IPS DF 6.9 (cell line): ENCODE measurements around the gene ITGAD.

Experiments used
- DNase-seq: peaks from one replicate; pipeline ENCODE4 v3.0.0-alpha.2; 2013; ENCODE audit warnings: low read depth, low spot score
- H3K27ac ChIP-seq: one replicate; pipeline ENCODE4 v1.5.1; 2013; ENCODE audit warnings: low read length, control low read depth
- H3K27me3 ChIP-seq: 2 replicates; pipeline ENCODE4 v1.6.1; 2013; ENCODE audit warnings: mild to moderate bottlenecking, low read length; ENCODE audit not compliant: control insufficient read depth, insufficient read depth
- H3K36me3 ChIP-seq: 2 replicates; pipeline ENCODE4 v1.6.1; 2013; ENCODE audit warnings: low read length; ENCODE audit not compliant: control insufficient read depth, insufficient read depth
- H3K4me1 ChIP-seq: 2 replicates; pipeline ENCODE4 v1.6.1; 2013; ENCODE audit warnings: low read length; ENCODE audit not compliant: control insufficient read depth, insufficient read depth
- H3K4me3 ChIP-seq: 2 replicates; pipeline ENCODE4 v1.5.1; 2013; ENCODE audit warnings: mild to moderate bottlenecking, low read length
- H3K9me3 ChIP-seq: 2 replicates; pipeline ENCODE4 v1.6.1; 2013; ENCODE audit warnings: low read length, inconsistent platforms; ENCODE audit not compliant: control insufficient read depth, insufficient read depth
- WGBS: extraction: QIAGEN DNeasy Blood & Tissue Kit; methylation state at CpG from one replicate; pipeline ENCODE4 v1.1.7; 2013; ENCODE audit warnings: mixed read lengths, missing lambda C conversion rate; ENCODE audit not compliant: insufficient read length, insufficient coverage; 5-methylcytosine and 5-hydroxymethylcytosine counted together

Gene ITGAD

DNA sequence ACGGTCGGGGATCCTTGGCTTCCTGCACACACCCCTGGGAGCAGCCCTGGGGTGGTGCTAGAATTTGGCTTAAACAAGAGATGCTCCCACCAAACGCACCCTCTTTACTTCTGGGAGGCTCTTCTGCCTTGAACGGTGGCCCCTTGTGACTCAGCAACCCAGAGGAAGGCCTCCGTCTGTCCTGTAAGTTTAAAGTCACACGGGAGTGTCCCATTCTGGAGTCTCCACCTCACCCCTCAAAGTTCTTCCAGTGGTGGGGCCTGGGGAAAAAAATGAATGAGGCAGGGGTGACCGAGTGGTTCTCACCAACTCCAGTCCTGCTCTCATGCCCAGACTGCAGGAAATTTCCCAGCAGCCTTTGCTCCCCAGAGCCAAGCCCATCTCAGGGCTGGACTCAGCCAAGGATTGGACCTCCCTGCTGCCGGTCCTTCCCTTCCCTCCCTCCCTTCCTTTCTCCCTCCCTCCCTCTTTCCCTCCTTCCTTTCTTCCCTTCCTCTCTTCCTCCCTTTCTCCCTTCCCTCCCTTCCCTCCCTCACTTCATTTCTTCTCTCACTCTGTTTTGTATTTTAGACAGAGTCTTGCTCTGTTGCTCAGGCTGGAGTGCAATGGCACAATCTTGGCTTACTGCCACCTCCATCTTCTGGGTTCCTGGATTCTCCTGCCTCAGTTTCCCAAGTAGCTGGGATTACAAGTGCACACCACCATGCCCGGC, 11.4 kb downstream of the ITGAD start:
- no peaks in the 10 kb centered on the region for H3K27me3 ChIP-seq
- H3K36me3 ChIP-seq = no peaks in the 10 kb centered on the region
- H3K27ac ChIP-seq = no peak overlapping the region
- no peak overlapping the region for H3K4me3 ChIP-seq
- H3K4me1 ChIP-seq = no peaks in the 10 kb centered on the region
- DNase-seq = no peak
- no peaks in the 10 kb centered on the region for H3K9me3 ChIP-seq
- no CpG with 5 or more reads among the region's 9 CpGs for WGBS

DNA sequence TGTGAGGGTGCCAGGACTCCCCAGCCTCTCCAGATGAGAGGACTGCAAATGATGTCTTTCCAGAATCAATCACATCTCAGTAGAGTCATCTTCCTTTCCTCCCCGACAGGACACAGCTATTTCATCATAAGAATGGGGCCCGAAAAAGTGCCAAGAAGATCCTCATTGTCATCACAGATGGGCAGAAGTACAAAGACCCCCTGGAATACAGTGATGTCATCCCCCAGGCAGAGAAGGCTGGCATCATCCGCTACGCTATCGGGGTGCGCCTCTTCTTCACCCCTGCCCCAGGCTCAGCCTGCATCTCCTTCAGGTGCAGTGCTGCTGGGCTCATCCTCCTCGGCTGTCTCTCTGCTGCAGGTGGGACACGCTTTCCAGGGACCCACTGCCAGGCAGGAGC, 14.3 kb downstream of the ITGAD start:
- DNase-seq = no peak
- H3K27me3 ChIP-seq = no peaks in the 10 kb centered on the region
- no peak overlapping the region for H3K27ac ChIP-seq
- H3K9me3 ChIP-seq = no peaks in the 10 kb centered on the region
- H3K4me3 ChIP-seq = no peak overlapping the region
- no CpG with 5 or more reads among the region's 8 CpGs for WGBS
- H3K36me3 ChIP-seq = no peaks in the 10 kb centered on the region
- H3K4me1 ChIP-seq = no peaks in the 10 kb centered on the region

DNA sequence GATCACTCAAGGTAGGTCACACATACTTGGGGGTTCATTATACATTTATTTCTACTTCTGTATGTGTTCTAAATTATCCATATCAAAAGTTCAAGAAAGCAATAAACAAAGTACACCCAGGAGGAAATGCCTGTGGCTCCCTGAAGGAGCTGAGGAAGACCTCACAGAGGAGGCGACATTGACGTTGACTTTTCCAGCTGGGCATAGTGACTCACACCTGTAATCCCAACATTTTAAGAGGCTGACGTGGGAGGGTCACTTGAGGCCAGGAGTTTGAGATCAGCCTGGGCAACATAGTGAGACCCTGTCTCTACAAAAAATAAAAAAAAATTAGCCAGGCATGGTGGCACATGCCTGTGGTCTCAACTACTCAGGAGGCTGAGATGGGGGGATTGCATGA, 16.3 kb downstream of the ITGAD start:
- Histone ChIP-seq H3K9me3 (no peaks in the 10 kb centered on the region), H3K27ac (no peak overlapping the region), H3K4me1 (no peaks in the 10 kb centered on the region), H3K4me3 (no peak overlapping the region), H3K36me3 (no peaks in the 10 kb centered on the region), H3K27me3 (no peaks in the 10 kb centered on the region)
- WGBS = no CpG with 5 or more reads among the region's 3 CpGs
- DNase-seq = no peak

DNA sequence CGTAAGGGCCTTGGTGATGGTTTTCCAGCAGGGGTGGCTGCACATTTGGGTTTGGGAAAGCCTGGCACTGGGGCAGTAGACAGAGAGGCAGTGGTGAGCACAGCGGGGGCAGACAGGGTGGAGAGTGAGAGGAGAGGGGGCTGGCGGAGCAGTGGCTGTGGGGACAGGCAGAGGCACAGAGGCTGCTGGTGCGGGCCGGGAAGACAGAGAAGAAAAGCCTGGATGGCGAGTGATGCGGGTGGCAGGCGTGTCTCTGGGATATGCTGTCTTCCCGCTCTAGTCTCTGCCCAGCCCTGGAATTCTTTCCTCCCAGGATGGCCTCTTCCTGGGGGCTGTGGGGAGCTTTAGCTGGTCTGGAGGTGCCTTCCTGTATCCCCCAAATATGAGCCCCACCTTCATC, 16.9 kb downstream of the ITGAD start:
- WGBS = no CpG with 5 or more reads among the region's 9 CpGs
- no peak overlapping the region for H3K27ac ChIP-seq

DNA sequence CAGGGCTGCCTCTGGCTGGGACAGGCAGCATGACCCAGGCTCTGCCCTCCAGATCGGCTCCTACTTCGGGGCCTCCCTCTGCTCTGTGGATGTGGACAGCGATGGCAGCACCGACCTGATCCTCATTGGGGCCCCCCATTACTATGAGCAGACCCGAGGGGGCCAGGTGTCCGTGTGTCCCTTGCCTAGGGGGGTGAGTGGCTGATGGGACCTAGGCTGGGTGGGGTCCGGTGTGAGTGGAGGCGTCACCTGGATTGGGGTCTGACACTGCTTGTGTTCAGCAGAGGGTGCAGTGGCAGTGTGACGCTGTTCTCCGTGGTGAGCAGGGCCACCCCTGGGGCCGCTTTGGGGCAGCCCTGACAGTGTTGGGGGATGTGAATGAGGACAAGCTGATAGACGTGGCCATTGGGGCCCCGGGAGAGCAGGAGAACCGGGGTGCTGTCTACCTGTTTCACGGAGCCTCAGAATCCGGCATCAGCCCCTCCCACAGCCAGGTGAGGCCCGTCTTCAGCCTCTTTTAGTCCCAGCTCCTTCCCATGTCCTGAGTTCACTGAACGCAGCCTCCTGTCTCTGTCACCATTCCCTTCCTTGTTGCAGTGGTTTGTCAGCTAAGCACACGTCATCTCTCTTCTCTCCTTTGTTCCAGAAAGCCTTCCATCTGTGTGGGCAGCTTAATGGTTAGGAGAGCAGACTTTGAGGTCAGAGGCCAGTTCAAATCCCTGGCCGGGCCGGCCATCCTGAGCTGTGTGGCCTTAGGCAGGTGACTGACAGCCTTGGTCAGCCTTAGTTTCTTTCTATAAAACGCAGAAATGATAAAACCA, 18.1 kb downstream of the ITGAD start:
- no peak for DNase-seq
- no CpG with 5 or more reads among the region's 22 CpGs for WGBS
- Histone ChIP-seq H3K9me3 (no peaks in the 10 kb centered on the region), H3K27ac (no peak overlapping the region), H3K27me3 (no peaks in the 10 kb centered on the region), H3K4me1 (no peaks in the 10 kb centered on the region), H3K4me3 (no peak overlapping the region), H3K36me3 (no peaks in the 10 kb centered on the region)

More for the DNA sequence above, 16.9 kb downstream of the ITGAD start:
- Histone ChIP-seq H3K4me3 (no peak overlapping the region), H3K9me3 (no peaks in the 10 kb centered on the region), H3K4me1 (no peaks in the 10 kb centered on the region), H3K27me3 (no peaks in the 10 kb centered on the region), H3K36me3 (no peaks in the 10 kb centered on the region)
- DNase-seq = no peak

DNA sequence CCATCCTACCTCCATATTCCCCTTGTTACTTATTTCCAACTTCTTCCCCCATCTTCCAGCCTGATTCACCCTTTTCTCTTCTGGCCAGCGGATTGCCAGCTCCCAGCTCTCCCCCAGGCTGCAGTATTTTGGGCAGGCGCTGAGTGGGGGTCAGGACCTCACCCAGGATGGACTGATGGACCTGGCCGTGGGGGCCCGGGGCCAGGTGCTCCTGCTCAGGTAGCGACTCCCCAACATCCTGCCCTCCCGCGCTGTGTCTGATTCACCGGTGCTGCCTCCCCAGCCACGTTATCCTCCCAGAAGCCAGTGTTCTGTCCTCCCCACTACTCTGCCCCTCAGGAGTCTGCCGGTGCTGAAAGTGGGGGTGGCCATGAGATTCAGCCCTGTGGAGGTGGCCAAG, 19.6 kb downstream of the ITGAD start:
- WGBS = no CpG with 5 or more reads among the region's 10 CpGs
- Histone ChIP-seq H3K4me1 (no peaks in the 10 kb centered on the region), H3K4me3 (no peak overlapping the region), H3K27ac (no peak overlapping the region), H3K36me3 (no peaks in the 10 kb centered on the region), H3K27me3 (no peaks in the 10 kb centered on the region), H3K9me3 (no peaks in the 10 kb centered on the region)
- no peak for DNase-seq

DNA sequence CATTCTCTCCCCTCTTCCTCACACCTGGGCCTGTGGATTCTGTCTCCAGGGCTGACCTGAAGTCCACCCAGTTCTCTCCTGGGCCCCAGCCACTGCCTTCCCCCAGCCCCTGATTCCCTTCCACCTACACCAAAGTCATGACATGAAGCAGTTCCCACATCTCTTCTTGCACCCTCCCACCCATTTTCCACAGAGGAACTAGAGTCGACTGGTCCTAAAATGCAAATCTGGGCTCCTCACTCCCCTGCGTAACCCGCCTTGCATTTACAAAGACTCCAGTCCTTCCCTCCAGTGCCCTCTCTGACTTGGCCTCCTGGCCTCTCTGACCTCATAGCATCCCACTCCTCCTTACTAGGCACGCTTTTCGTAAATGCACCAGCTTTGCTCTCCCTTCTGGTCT, 20.2 kb downstream of the ITGAD start:
- H3K4me1 ChIP-seq = no peaks in the 10 kb centered on the region
- WGBS = no CpG with 5 or more reads among the region's 5 CpGs
- no peak overlapping the region for H3K27ac ChIP-seq
- H3K4me3 ChIP-seq = no peak overlapping the region
- H3K9me3 ChIP-seq = no peaks in the 10 kb centered on the region
- no peaks in the 10 kb centered on the region for H3K27me3 ChIP-seq
- no peak for DNase-seq
- no peaks in the 10 kb centered on the region for H3K36me3 ChIP-seq

DNA sequence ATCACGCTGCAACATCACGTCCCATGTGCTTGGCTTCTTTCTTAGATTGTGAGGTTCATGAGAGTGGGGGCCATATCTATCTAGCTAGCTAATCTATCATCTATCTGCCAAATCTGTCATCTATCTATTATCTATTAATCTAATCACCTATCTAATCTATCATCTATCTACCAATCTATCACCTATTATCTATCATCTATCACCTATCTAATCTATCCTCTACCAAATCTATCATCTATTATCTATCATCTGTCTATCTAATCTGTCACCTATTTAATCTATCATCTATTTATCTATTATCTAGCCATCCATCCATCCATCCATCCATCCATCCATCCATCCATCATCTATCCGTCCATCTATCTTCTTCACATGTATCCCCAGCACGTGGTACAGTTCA, 20.8 kb downstream of the ITGAD start:
- DNase-seq = no peak
- Histone ChIP-seq H3K36me3 (no peaks in the 10 kb centered on the region), H3K4me3 (no peak overlapping the region), H3K9me3 (no peaks in the 10 kb centered on the region), H3K27me3 (no peaks in the 10 kb centered on the region), H3K27ac (no peak overlapping the region), H3K4me1 (no peaks in the 10 kb centered on the region)
- WGBS = 100% methylated on average over 1 of the region's 4 CpGs

DNA sequence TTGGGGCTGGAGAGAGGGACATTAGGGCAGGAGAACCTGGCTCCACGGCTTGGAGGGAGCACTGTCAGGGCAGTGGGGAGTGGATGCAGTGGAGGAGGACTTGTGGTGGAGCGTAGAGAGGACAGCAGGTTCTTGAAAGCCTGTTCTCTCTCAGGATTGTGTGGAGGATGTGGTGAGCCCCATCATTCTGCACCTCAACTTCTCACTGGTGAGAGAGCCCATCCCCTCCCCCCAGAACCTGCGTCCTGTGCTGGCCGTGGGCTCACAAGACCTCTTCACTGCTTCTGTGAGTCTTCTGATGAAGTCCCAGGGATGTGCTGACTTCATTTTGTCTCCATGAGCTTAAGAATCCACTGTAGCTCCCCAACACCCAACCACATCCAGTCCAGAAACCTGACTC, 21.6 kb downstream of the ITGAD start:
- H3K4me1 ChIP-seq = no peaks in the 10 kb centered on the region

DNA sequence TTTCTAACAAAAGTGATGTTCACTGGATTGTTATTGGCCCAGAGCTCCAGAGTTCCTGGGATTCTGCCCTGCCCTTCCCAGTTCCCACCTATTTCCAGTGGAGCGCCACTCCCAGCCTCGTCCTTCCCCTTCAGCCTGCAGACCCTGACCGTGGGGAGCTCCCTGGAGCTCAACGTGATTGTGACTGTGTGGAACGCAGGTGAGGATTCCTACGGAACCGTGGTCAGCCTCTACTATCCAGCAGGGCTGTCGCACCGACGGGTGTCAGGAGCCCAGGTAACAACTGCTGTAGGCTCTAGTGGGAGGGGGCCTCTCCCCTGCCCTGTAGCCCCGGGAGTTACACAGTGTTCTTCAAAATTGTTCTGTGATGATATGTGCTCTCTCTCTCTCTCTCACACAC, 23.2 kb downstream of the ITGAD start:
- no peak for DNase-seq
- Histone ChIP-seq H3K4me3 (no peak overlapping the region), H3K27me3 (no peaks in the 10 kb centered on the region), H3K9me3 (no peaks in the 10 kb centered on the region), H3K36me3 (no peaks in the 10 kb centered on the region), H3K27ac (no peak overlapping the region), H3K4me1 (no peaks in the 10 kb centered on the region)
- WGBS = no CpG with 5 or more reads among the region's 11 CpGs

More for the DNA sequence above, 21.6 kb downstream of the ITGAD start:
- Histone ChIP-seq H3K27me3 (no peaks in the 10 kb centered on the region), H3K36me3 (no peaks in the 10 kb centered on the region), H3K27ac (no peak overlapping the region), H3K4me3 (no peak overlapping the region), H3K9me3 (no peaks in the 10 kb centered on the region)
- no CpG with 5 or more reads among the region's 4 CpGs for WGBS
- DNase-seq = no peak
